GM19025 (cell line): ENCODE measurements around the gene SNIP1.
"Not testable (repeated sequence)": the region's sequence is repeated elsewhere in the genome, so short reads cannot be mapped to it uniquely, and the experiment has no call there.

ENCODE experiments used
- ATAC-seq: cut with Tn5 transposase; IDR thresholded peaks from one replicate; pipeline ENCODE4 v1.9.1; 2021; ENCODE audit warnings: mild to moderate bottlenecking, low read depth, moderate library complexity; ENCODE audit not compliant: unreplicated experiment

SNIP1 gene

DNA sequence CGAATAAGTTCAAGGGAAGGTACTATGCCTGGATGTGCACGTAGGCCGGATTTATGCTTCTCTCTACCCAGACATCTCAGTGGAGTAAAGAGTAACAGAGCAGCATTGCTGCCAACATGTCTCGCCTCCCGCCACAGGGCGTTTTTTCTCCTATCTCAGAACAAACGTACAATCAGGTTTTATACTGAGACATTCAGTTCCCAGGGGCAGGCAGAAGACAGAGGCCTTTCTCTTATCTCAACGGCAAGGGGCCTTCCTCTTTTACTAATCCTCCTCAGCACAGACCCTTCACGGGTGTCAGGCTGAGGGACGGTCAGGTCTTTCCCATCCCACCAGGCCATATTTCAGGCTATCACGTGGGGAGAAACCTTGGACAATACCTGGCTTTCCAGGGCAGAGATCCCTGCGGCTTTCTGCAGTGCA, 5.9 kb upstream of the SNIP1 start:
- ATAC-seq: not testable (repeated sequence)

DNA sequence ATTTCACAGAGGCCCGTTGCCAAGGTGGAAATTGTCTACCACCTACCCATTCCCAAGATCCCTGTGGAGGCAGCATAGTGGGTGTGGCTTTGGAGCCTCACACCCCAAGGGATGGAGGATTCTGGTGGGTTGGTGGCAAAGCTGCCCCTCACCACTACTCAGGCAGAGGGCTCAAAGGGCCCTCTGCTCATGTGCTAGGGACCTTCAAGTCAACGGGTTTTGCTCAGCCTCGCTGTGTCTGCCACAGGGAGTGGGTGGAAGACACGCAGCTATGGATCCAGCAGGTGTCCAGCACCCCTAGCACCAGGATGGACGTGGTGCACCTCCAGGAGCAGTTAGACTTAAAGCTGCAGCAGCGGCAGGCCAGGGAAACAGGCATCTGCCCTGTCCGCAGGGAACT, 5.0 kb upstream of the SNIP1 start:
- ATAC-seq: no peak

DNA sequence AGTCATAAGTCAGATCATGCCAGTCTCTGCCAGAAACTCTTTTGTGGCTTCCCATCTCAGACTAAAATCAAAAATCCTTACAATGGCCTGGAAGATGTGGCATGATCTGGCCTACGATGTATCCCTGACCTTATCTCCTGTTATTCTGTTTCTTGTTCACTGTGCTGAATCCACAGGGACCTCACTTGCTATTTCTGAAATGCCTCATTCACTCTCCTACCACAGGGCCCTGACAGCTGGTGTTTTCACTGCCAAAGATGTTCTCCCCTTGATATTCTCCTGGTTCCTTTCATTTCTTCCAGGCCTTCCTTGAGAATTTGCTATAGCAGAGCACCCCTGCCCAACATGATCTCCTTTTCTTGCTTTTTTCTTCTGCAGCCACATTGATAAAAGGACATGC, 4.3 kb upstream of the SNIP1 start:
- no peak for ATAC-seq

DNA sequence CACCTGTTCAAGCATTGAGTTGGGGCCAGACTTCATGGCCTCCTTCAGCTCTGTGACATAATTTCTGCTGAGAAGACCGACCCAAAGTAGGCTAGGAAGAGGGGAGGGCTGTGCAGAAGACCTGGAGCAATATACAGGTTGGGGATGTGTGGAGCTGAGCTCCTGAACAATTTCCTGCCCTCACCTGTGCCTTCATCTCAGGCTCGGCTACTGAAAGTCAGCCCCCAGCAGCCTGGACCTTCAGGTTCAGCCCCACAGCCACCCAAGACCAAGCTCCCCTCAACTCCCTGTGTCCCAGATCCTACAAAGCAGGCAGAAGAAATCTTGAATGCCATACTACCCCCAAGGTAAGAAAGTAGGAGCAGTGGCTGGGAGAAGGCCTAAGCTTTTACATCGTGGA, 3.3 kb upstream of the SNIP1 start:
- ATAC-seq: no peak

GRCh38 chr1:37556712-37557196, 2.7 kb upstream of the SNIP1 start, which contains the start of gene DNALI1:
Gene DNALI1, plus strand, starts transcription at chr1:37556940. Its CDS starts 55 bp downstream, at chr1:37556995.
- no peak for ATAC-seq

GRCh38 chr1:37553598-37553926, 531 bp downstream of the SNIP1 start:
- ATAC-seq: no peak

- ATAC-seq: no peak
Observed at GRCh38 chr1:37549341-37549740, 4.8 kb downstream of the SNIP1 start.

GRCh38 chr1:37545019-37545418, 9.1 kb downstream of the SNIP1 start:
- ATAC-seq: no peak

GRCh38 chr1:37544530-37544929, 9.6 kb downstream of the SNIP1 start:
- ATAC-seq: no peak

- no peak for ATAC-seq
Observed at GRCh38 chr1:37540036-37540785, 13.9 kb downstream of the SNIP1 start.

- ATAC-seq: not testable (repeated sequence)
Observed at GRCh38 chr1:37539154-37539553, 14.9 kb downstream of the SNIP1 start.

- ATAC-seq: no peak
Observed at GRCh38 chr1:37537378-37537777, 16.7 kb downstream of the SNIP1 start.

- ATAC-seq: no peak
Observed at GRCh38 chr1:37533317-37534093, 20.6 kb downstream of the SNIP1 start.

GRCh38 chr1:37532418-37533156, 21.5 kb downstream of the SNIP1 start:
- ATAC-seq: not testable (repeated sequence)

DNA sequence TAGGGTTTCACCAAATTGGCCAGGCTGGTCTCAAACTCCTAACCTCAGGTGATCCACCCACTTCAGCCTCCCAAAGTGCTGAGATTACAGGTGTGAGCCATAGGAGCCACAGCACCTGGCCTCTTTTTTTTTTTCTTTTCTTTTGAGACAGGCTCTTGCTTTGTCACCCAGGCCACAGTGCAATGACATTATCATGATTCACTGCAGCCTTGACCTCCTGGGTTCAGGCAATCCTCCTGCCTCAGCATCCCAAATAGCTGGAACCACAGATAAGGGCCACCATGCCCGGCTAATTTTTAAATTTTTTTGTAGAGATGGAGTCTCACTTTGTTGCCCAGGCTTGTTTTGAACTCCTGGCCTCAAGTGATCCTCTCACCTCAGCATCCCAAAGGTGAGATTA, 24.2 kb downstream of the SNIP1 start:
- ATAC-seq: not testable (repeated sequence)

- ATAC-seq: no peak
Observed at GRCh38 chr1:37519613-37520012, 34.5 kb downstream of the SNIP1 start.

- not testable (repeated sequence) for ATAC-seq
Observed at GRCh38 chr1:37518929-37519328, 35.2 kb downstream of the SNIP1 start.

GRCh38 chr1:37518241-37518640, 35.9 kb downstream of the SNIP1 start:
- not testable (repeated sequence) for ATAC-seq

GRCh38 chr1:37517569-37517968, 36.5 kb downstream of the SNIP1 start:
- no peak for ATAC-seq

- no peak for ATAC-seq
Observed at GRCh38 chr1:37515185-37516034, 38.7 kb downstream of the SNIP1 start.
